Left ventricle myocardium inferior (tissue), 1 donor: ENCODE results near the gene CMTR1. TPM values are rescaled to one million over a fixed set of nuclear protein-coding genes. Genes with fewer than 3 reads are reported as not detected.

Source experiments
- DNase-seq: peaks from one replicate; pipeline ENCODE4 v3.0.0-alpha.2; 2020
- H3K27ac ChIP-seq: fragments of 200-600 bp; replicated peaks from 2 replicates; pipeline ENCODE4 v1.8.0; 2021
- H3K27me3 ChIP-seq: fragments of 200-600 bp; 2 replicates; pipeline ENCODE4 v1.8.0; 2021; ENCODE audit warnings: low read depth
- H3K36me3 ChIP-seq: fragments of 200-600 bp; 2 replicates; pipeline ENCODE4 v1.8.0; 2021
- H3K4me1 ChIP-seq: fragments of 200-600 bp; 2 replicates; pipeline ENCODE4 v1.8.0; 2021
- H3K4me3 ChIP-seq: fragments of 200-600 bp; 2 replicates; pipeline ENCODE4 v1.8.0; 2021; ENCODE audit warnings: mild to moderate bottlenecking, moderate library complexity
- H3K9me3 ChIP-seq: fragments of 200-600 bp; replicated peaks from 2 replicates; pipeline ENCODE4 v1.8.0; 2021
- CTCF ChIP-seq: fragments of 200-600 bp; IDR thresholded peaks from 2 replicates; pipeline ENCODE4 v1.8.0; 2021; ENCODE audit warnings: antibody characterized with exemption, mild to moderate bottlenecking, borderline replicate concordance
- intact Hi-C: fragments of 100-400 bp; cut with micrococcal nuclease; formaldehyde crosslinking; loops from one replicate; pipeline ENCODE4 v1.11.0; 2022
- total RNA-seq: library from RNA; stranded (reverse); fragmentation: NEBNext Ultra II Directional; extraction: Animal tissue kit (Norgen Biotek cat#: 25700); gene quantifications from one replicate; pipeline ENCODE4 v1.2.1, GENCODE V29; 2021
- donor health status: DM: no; HTN: yes; CAD: no; lungs with severe emphysema.

Gene CMTR1
- total RNA-seq, 1 donor from 2014 or later = 34.4 TPM

- no peak for DNase-seq
- peak overlapping the region; percentile 79 for H3K27ac ChIP-seq
- H3K4me3 ChIP-seq = no peak overlapping the region
- H3K36me3 ChIP-seq = peaks cover 86% of the 10 kb centered on the region
- no peaks in the 10 kb centered on the region for H3K9me3 ChIP-seq
- intact Hi-C loops = no loop called here
- H3K27me3 ChIP-seq = no peaks in the 10 kb centered on the region
- no peak for TF ChIP-seq CTCF
- peaks cover 32% of the 10 kb centered on the region for H3K4me1 ChIP-seq
Observed at GRCh38 chr6:37474316-37474715, 41.3 kb downstream of the CMTR1 start.

GRCh38 chr6:37477191-37477590, 44.2 kb downstream of the CMTR1 start:
- no peak for TF ChIP-seq CTCF
- Histone ChIP-seq H3K4me3 (no peak overlapping the region), H3K4me1 (peaks cover 60% of the 10 kb centered on the region), H3K36me3 (peaks cover 81% of the 10 kb centered on the region), H3K9me3 (no peaks in the 10 kb centered on the region), H3K27me3 (no peaks in the 10 kb centered on the region), H3K27ac (no peak overlapping the region)
- DNase-seq = no peak
- intact Hi-C loops = no loop called here

- peaks cover 56% of the 10 kb centered on the region for H3K4me1 ChIP-seq
- H3K9me3 ChIP-seq = no peaks in the 10 kb centered on the region
- intact Hi-C loops = no loop called here
- DNase-seq = no peak
- H3K4me3 ChIP-seq = no peak overlapping the region
- H3K27ac ChIP-seq = no peak overlapping the region
- no peak for TF ChIP-seq CTCF
- peaks cover 81% of the 10 kb centered on the region for H3K36me3 ChIP-seq
- no peaks in the 10 kb centered on the region for H3K27me3 ChIP-seq
Observed at GRCh38 chr6:37477656-37478435, 44.8 kb downstream of the CMTR1 start.

- Histone ChIP-seq H3K27ac (no peak overlapping the region), H3K27me3 (no peaks in the 10 kb centered on the region), H3K4me1 (peaks cover 47% of the 10 kb centered on the region), H3K36me3 (peaks cover 79% of the 10 kb centered on the region), H3K9me3 (no peaks in the 10 kb centered on the region), H3K4me3 (no peak overlapping the region)
- no peak for TF ChIP-seq CTCF
- no peak for DNase-seq
- intact Hi-C loops = no loop called here
Observed at GRCh38 chr6:37478827-37479226, 45.8 kb downstream of the CMTR1 start.

GRCh38 chr6:37479266-37479854, 46.3 kb downstream of the CMTR1 start:
- intact Hi-C loops = no loop called here
- no peak overlapping the region for H3K27ac ChIP-seq
- H3K4me1 ChIP-seq = peaks cover 42% of the 10 kb centered on the region
- no peaks in the 10 kb centered on the region for H3K27me3 ChIP-seq
- no peak for TF ChIP-seq CTCF
- no peak for DNase-seq
- H3K4me3 ChIP-seq = no peak overlapping the region
- H3K36me3 ChIP-seq = peaks cover 73% of the 10 kb centered on the region
- no peaks in the 10 kb centered on the region for H3K9me3 ChIP-seq
